Spleen (tissue), 7 donors: ENCODE data around the gene PDILT.

Source experiments
- POLR2A ChIP-seq, 3 donors: fragments of 450-650 bp; IDR thresholded peaks; one replicate each; pipeline ENCODE4 v1.5.1; 2017; ENCODE audit warnings: antibody characterized with exemption in 3 of 3, mild to moderate bottlenecking in 1 of 3
- POLR2AphosphoS5 ChIP-seq, 3 donors: sonication (generic); formaldehyde crosslinking; IDR thresholded peaks; one replicate each; pipeline ENCODE4 v1.5.1; 2017; ENCODE audit warnings: antibody characterized with exemption in 3 of 3
- TF ChIP-seq, protein P1 (sequence below), 11 experiments: fragments of 200-600 bp in 7 of 11; fragments of 450-650 bp in 4 of 11; sonication (generic) in 4 of 11; IDR thresholded peaks in 8 of 11; conservative IDR thresholded peaks in 3 of 11; 1 replicate in 7 of 11; 2 replicates in 4 of 11; pipeline versions ENCODE4 v1.4.0 to v1.8.0; 2016 to 2021; ENCODE audit warnings: antibody characterized with exemption in 11 of 11, inconsistent platforms in 4 of 11, mild to moderate bottlenecking in 1 of 11
- donor health status: DM: no; HTN: no; CAD: no; lungs with moderate emphysema.
- donor health status: DM: no; HTN: no; CAD: no.
- donor health status: DM: no; HTN: no; CAD: no.

DNA sequence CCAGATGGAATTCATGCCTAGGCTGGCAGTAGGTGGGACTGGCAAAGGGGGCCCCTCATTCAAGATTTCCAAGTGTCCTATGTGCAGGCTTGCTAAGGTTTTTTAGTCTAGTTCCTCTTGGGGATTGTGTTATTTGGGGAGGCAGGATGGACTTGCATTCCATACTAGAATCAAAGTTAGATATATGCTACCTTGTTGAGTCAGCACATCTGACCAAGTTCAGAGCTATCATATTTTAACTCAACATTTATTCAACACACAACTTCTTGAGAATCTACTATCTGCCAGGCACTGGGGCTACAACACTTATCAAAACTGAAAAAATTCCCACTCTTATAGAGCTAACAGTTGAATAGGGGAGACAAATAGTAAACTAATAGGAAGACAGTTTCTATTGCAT lies 83.9 kb downstream of the PDILT start:
- TF ChIP-seq, protein P1, sequence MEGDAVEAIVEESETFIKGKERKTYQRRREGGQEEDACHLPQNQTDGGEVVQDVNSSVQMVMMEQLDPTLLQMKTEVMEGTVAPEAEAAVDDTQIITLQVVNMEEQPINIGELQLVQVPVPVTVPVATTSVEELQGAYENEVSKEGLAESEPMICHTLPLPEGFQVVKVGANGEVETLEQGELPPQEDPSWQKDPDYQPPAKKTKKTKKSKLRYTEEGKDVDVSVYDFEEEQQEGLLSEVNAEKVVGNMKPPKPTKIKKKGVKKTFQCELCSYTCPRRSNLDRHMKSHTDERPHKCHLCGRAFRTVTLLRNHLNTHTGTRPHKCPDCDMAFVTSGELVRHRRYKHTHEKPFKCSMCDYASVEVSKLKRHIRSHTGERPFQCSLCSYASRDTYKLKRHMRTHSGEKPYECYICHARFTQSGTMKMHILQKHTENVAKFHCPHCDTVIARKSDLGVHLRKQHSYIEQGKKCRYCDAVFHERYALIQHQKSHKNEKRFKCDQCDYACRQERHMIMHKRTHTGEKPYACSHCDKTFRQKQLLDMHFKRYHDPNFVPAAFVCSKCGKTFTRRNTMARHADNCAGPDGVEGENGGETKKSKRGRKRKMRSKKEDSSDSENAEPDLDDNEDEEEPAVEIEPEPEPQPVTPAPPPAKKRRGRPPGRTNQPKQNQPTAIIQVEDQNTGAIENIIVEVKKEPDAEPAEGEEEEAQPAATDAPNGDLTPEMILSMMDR (IDR thresholded peaks at IDR 0.05 in 8 of 11, conservative IDR thresholded peaks at IDR 0.05 in 3 of 11) = no peak
- TF ChIP-seq POLR2A (IDR thresholded peaks at IDR 0.05) (no peak), POLR2AphosphoS5 (IDR thresholded peaks at IDR 0.05) (no peak)
